ENCODE results near the gene CCDC196. TPM values are rescaled to one million over a fixed set of nuclear protein-coding genes. Genes with fewer than 3 reads are reported as not detected.

The CCDC196 gene
- total RNA-seq, 1 experiment from 2014 or later: not detected

DNA sequence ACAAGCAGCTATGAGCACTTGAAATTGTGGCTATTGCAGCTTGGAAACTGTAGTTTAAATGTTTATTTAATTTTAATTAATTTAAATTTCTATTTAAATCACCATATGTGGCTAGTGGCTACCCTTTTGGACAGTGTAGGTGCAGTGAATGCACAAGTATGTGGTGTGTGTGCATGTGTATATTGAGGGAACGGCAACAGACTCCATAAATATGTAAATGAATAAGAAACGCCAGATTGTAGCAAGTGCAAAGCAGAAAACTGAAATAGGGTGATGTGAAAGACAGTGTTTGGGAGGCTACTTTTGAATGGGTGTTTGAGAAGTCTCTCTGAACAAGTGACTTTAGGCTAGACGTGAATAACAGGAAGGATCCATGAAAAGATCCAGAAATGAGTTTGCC lies 32.7 kb upstream of the CCDC196 start:
- no peaks in the 10 kb centered on the region for H3K27me3 ChIP-seq (ENCODE audit: insufficient read depth, low read length)
- H2BK15ac ChIP-seq (ENCODE audit: low read depth, low read length): no peak overlapping the region
- no peak overlapping the region for H3K9ac ChIP-seq (ENCODE audit: extremely low read depth, insufficient read length, low read length)
- H3K27ac ChIP-seq (ENCODE audit: insufficient read length, low read depth, low read length): no peak overlapping the region
- no peak overlapping the region for H4K8ac ChIP-seq (replicated peaks; ENCODE audit: insufficient read length, low read depth, low read length)
- H3K4ac ChIP-seq (ENCODE audit: low read depth, low read length): no peak overlapping the region
- H4K20me1 ChIP-seq (ENCODE audit: control insufficient read depth, insufficient read depth, insufficient read length): no peaks in the 10 kb centered on the region
- no peak overlapping the region for H2AK5ac ChIP-seq (ENCODE audit: insufficient read length, low read length)
- H2BK120ac ChIP-seq (ENCODE audit: low read depth, low read length, poor library complexity, severe bottlenecking): no peak overlapping the region
- H3T11ph ChIP-seq (ENCODE audit: low read length): no peak overlapping the region
- no peaks in the 10 kb centered on the region for H3K36me3 Mint-ChIP-seq (ENCODE audit: insufficient read depth in 1 of 3, low read depth in 3 of 3)
- no peak overlapping the region for H2AFZ ChIP-seq (ENCODE audit: low read length)
- H3K79me2 ChIP-seq (ENCODE audit: insufficient read depth, low read length): no peaks in the 10 kb centered on the region
- H3K79me1 ChIP-seq (ENCODE audit: insufficient read depth, low read depth, low read length, poor library complexity, severe bottlenecking): no peaks in the 10 kb centered on the region
- H4K91ac ChIP-seq (ENCODE audit: insufficient read length, low read depth, low read length): no peak overlapping the region
- no peak overlapping the region for H4K5ac ChIP-seq (ENCODE audit: insufficient read length, low read depth, low read length)
- H3K4me2 ChIP-seq (ENCODE audit: insufficient read depth, insufficient read length, low read length): no peak overlapping the region
- no peaks in the 10 kb centered on the region for H3K9me3 ChIP-seq (ENCODE audit: control insufficient read depth, low read depth, low read length)
- no peak overlapping the region for H2BK20ac ChIP-seq (ENCODE audit: low read depth, low read length, poor library complexity, severe bottlenecking)
- H3K9me3 Mint-ChIP-seq: peaks cover 3 to 9% of the 10 kb centered on the region in 2 experiments; a peak in 3 of 5 replicates
- no peak overlapping the region for H3K4me3 Mint-ChIP-seq
- no peak overlapping the region for H3K23ac ChIP-seq (ENCODE audit: insufficient read length, low read depth, low read length)
- H3K4me1 Mint-ChIP-seq: no peaks in the 10 kb centered on the region
- no peak overlapping the region for H3K27ac Mint-ChIP-seq
- no peak overlapping the region for H2BK5ac ChIP-seq (ENCODE audit: insufficient read length, low read length)
- no peaks in the 10 kb centered on the region for H3K23me2 ChIP-seq (ENCODE audit: insufficient read length, low read depth, low read length, poor library complexity, severe bottlenecking)
- no peaks in the 10 kb centered on the region for H3K27me3 Mint-ChIP-seq (ENCODE audit: low read depth)
- no peak overlapping the region for H3K14ac ChIP-seq (ENCODE audit: insufficient read depth, low read length)
- no peak overlapping the region for H3K56ac ChIP-seq (ENCODE audit: insufficient read length, low read depth, low read length)
- no peak for DNase-seq
- no CpG with 5 or more reads among the region's 3 CpGs for WGBS (ENCODE audit: extremely low coverage, insufficient read length, low lambda C conversion rate)
- H3K18ac ChIP-seq (ENCODE audit: insufficient read length, low read depth, low read length): no peak overlapping the region
- H3K4me1 ChIP-seq (ENCODE audit: insufficient read depth, low read length): no peaks in the 10 kb centered on the region
- H2BK12ac ChIP-seq (ENCODE audit: insufficient read length, low read depth, low read length): no peak overlapping the region
- TF ChIP-seq CTCF (conservative IDR thresholded peaks at IDR 0.05): no peak

All from H9 (cell line).